ENCODE results near the gene HVCN1. TPM values are rescaled to one million over a fixed set of nuclear protein-coding genes. Genes with fewer than 3 reads are reported as not detected.

HVCN1 gene
- total and polyA plus RNA-seq, 2 of the 8 experiments (the other 6 are each of a cell fraction or from before 2014, with no cell fraction given): 5.8 to 11.2 TPM

DNA sequence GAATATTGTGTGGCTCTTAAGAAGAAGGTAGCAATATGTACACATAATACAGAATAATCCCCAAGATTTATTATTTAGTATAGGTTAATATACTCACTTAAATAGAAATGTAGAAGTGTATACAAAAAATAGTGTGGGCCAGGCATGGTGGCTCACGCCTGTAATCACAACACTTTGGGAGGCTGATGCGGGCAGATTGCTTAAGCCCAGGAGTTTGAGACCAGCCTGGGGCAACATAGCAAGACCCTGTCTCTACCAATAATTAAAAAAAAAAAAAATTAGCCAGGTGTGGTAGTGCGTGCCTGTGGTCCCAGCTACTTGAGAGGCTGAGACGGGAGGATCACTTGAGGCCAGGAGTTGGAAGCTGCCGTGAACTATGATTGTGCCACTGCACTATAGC, 15.3 kb upstream of the HVCN1 start (continued):
- TF ChIP-seq ATF2 (IDR thresholded peaks at IDR 0.05; ENCODE audit: low read length) (no peak), SIRT6 (IDR thresholded peaks at IDR 0.05; ENCODE audit: low read length) (no peak), E2F6 (IDR thresholded peaks at IDR 0.05) (no peak), HDAC6 (IDR thresholded peaks at IDR 0.05; ENCODE audit: low read depth, low read length) (no peak), CTBP2 (IDR thresholded peaks at IDR 0.05; ENCODE audit: borderline replicate concordance, insufficient read depth, insufficient read length, low read length) (no peak), BCL11A (IDR thresholded peaks at IDR 0.05; ENCODE audit: low read depth in 2 of 2, low read length in 2 of 2) (no peak), EZH2 (IDR thresholded peaks at IDR 0.05; ENCODE audit: low read depth, low read length, severe bottlenecking) (no peak), CHD2 (IDR thresholded peaks at IDR 0.05; ENCODE audit: low read length) (no peak), SP4 (IDR thresholded peaks at IDR 0.05; ENCODE audit: low read length) (no peak)

Data from H1 (cell line).